Measurements from ENCODE around the gene SEPSECS. TPM values are rescaled to one million over a fixed set of nuclear protein-coding genes. Genes with fewer than 3 reads are reported as not detected.

The SEPSECS gene
- total RNA-seq, 3 donors from 2014 or later (not counting 1 experiment from before 2014, with no cell fraction given) = 18.5 to 26.6 (median 20.7) TPM

DNA sequence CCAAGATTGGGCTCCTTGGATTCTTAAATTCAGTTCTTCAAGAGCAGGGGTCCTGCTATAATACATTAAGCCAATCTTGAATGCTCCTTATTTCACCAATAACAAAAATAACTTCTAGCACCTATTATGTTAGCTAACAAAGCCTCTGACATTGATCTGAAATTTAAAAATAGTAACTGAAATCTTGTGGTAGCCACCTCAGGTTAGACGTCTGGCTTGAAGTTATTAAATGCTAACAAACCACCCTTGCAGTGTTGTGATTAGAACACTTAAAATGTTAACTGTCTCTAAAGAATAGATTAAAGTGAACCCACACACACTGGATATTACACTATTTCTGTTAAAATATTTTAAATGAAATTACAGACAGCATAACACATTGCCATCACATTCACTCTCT, 79.7 kb downstream of the SEPSECS start:
- Mint-ChIP-seq H3K4me1 (no peaks in the 10 kb centered on the region), H3K4me3 (no peak overlapping the region), H3K9me3 (no peaks in the 10 kb centered on the region), H3K27ac (no peak overlapping the region), H3K27me3 (ENCODE audit: low read depth in 2 of 2) (peaks cover 13 to 27% of the 10 kb centered on the region in 2 donors), H3K36me3 (no peaks in the 10 kb centered on the region)
- Histone ChIP-seq H3K4me1 (ENCODE audit: control insufficient read depth, insufficient read depth, low read length) (no peaks in the 10 kb centered on the region), H3K27me3 (ENCODE audit: control insufficient read depth, insufficient read depth, low read length) (no peaks in the 10 kb centered on the region), H3K9me3 (ENCODE audit: control insufficient read depth, insufficient read depth, low read length) (no peaks in the 10 kb centered on the region), H3K4me3 (ENCODE audit: low read length) (no peak overlapping the region), H3K36me3 (ENCODE audit: control insufficient read depth, insufficient read depth, low read length) (no peaks in the 10 kb centered on the region), H3K27ac (ENCODE audit: low read length) (no peak overlapping the region)
- no peak for ATAC-seq
- TF ChIP-seq, protein P1, sequence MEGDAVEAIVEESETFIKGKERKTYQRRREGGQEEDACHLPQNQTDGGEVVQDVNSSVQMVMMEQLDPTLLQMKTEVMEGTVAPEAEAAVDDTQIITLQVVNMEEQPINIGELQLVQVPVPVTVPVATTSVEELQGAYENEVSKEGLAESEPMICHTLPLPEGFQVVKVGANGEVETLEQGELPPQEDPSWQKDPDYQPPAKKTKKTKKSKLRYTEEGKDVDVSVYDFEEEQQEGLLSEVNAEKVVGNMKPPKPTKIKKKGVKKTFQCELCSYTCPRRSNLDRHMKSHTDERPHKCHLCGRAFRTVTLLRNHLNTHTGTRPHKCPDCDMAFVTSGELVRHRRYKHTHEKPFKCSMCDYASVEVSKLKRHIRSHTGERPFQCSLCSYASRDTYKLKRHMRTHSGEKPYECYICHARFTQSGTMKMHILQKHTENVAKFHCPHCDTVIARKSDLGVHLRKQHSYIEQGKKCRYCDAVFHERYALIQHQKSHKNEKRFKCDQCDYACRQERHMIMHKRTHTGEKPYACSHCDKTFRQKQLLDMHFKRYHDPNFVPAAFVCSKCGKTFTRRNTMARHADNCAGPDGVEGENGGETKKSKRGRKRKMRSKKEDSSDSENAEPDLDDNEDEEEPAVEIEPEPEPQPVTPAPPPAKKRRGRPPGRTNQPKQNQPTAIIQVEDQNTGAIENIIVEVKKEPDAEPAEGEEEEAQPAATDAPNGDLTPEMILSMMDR (IDR thresholded peaks at IDR 0.05) = no peak
- intact Hi-C loops (cut with micrococcal nuclease) = no loop called here
- WGBS (ENCODE audit: insufficient coverage) = no CpG with 5 or more reads among the region's 1 CpG
- DNase-seq = no peak

DNA sequence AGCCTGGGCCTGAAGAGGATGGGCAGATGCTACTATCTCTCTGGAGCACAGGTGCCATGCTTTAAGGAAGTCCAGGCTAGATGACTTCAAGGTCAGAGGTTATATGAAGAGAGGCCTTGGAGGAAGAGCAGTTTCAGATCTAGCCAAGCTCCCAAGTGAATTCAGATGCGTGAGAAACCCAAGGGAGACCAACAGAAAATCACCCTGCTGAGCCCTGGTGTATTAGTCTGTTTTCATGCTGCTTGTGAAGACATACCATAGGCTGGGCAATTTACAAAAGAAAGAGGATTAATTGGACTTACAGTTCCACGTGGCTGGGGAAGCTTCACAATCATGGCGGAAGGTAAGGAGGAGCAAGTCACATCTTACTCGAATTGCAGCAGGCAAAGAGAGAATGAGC, 81.7 kb downstream of the SEPSECS start:
- no peaks in the 10 kb centered on the region for H3K27me3 ChIP-seq (ENCODE audit: control insufficient read depth, insufficient read depth, low read length)
- no peaks in the 10 kb centered on the region for H3K36me3 Mint-ChIP-seq
- H3K9me3 Mint-ChIP-seq = no peaks in the 10 kb centered on the region
- intact Hi-C loops (cut with micrococcal nuclease) = no loop called here
- H3K4me3 Mint-ChIP-seq = no peak overlapping the region
- no peak overlapping the region for H3K27ac ChIP-seq (ENCODE audit: low read length)
- no peak overlapping the region for H3K4me3 ChIP-seq (ENCODE audit: low read length)
- no peaks in the 10 kb centered on the region for H3K36me3 ChIP-seq (ENCODE audit: control insufficient read depth, insufficient read depth, low read length)
- no peaks in the 10 kb centered on the region for H3K4me1 Mint-ChIP-seq
- no peaks in the 10 kb centered on the region for H3K4me1 ChIP-seq (ENCODE audit: control insufficient read depth, insufficient read depth, low read length)
- WGBS (ENCODE audit: insufficient coverage) = 75% methylated on average over 4 of the region's 4 CpGs
- no peak overlapping the region for H3K27ac Mint-ChIP-seq
- no peak for DNase-seq
- TF ChIP-seq, protein P1 (IDR thresholded peaks at IDR 0.05) = no peak
- peaks cover 10 to 23% of the 10 kb centered on the region in 2 donors for H3K27me3 Mint-ChIP-seq (ENCODE audit: low read depth in 2 of 2)
- H3K9me3 ChIP-seq (ENCODE audit: control insufficient read depth, insufficient read depth, low read length) = no peaks in the 10 kb centered on the region
- no peak for ATAC-seq

DNA sequence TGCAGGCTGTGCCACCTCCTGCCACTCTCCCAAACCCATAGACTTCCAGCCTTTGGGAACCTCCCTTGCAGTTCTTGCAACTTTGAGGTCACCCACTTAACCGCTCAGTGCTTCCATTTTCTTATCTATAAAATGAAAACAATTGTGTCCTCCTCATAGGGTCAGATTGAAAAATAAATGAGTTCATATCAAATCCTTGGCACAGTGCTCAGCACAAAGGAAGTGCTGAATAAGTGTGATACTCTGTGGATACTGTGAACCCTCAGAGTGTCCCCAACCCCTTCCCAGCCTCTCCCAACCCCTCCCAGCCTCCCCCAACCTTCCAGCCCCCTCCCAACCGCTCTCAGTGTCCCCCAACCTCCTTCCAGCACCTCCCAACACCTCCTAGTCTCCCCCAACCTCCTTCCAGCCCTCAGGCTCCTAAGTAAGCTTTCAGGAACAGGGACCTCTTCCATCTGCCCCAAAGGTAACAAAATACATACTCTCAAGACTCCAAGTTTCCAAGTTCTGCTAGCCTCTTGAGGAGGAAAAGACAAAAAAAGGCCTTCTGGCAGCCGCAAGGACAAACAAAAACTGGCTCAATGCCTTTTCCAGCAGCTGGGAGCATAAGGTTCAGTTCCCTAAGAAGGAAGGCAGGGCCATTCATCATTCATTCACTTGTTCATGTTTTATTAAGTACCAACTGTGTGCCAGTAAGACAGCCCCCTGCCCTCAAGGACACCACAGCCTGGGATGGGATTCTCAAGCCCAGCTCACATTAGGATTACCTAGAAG, 83.4 kb downstream of the SEPSECS start:
- H3K9me3 ChIP-seq (ENCODE audit: control insufficient read depth, insufficient read depth, low read length) = no peaks in the 10 kb centered on the region
- no peaks in the 10 kb centered on the region for H3K27me3 ChIP-seq (ENCODE audit: control insufficient read depth, insufficient read depth, low read length)
- H3K4me3 Mint-ChIP-seq = no peak overlapping the region
- TF ChIP-seq, protein P1 (IDR thresholded peaks at IDR 0.05) = no peak
- intact Hi-C loops (cut with micrococcal nuclease) = no loop called here
- no peaks in the 10 kb centered on the region for H3K4me1 Mint-ChIP-seq
- H3K4me1 ChIP-seq (ENCODE audit: control insufficient read depth, insufficient read depth, low read length) = no peaks in the 10 kb centered on the region
- H3K36me3 ChIP-seq (ENCODE audit: control insufficient read depth, insufficient read depth, low read length) = no peaks in the 10 kb centered on the region
- WGBS (ENCODE audit: insufficient coverage) = 75% methylated on average over 3 of the region's 3 CpGs
- no peaks in the 10 kb centered on the region for H3K9me3 Mint-ChIP-seq
- no peak overlapping the region for H3K27ac Mint-ChIP-seq
- ATAC-seq (no peak), DNase-seq (no peak)
- no peak overlapping the region for H3K4me3 ChIP-seq (ENCODE audit: low read length)
- H3K36me3 Mint-ChIP-seq = no peaks in the 10 kb centered on the region
- no peak overlapping the region for H3K27ac ChIP-seq (ENCODE audit: low read length)
- H3K27me3 Mint-ChIP-seq (ENCODE audit: low read depth in 2 of 2) = peaks cover 10 to 24% of the 10 kb centered on the region in 2 donors

DNA sequence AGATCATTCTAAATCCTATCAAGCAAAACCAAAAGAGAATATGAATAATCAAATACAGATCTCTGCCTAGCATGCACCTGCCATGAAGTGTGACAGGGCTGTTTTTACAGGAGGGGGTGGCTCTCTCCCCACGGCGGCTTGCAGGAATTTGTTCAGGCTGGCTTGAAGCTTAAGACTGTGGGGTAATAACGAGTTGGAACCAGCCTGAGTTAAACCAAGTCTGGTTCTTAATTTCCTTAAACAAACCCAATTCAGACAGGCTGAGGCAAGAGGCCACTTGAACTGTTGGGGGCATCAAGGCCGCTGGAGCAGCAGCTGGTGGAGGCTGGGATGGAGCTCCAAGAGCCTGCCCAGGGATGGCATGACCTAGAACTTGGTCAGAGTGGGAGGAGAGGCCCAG, 84.4 kb downstream of the SEPSECS start:
- 85% methylated on average over 4 of the region's 4 CpGs for WGBS (ENCODE audit: insufficient coverage)
- Histone ChIP-seq H3K36me3 (ENCODE audit: control insufficient read depth, insufficient read depth, low read length) (no peaks in the 10 kb centered on the region), H3K9me3 (ENCODE audit: control insufficient read depth, insufficient read depth, low read length) (no peaks in the 10 kb centered on the region), H3K27ac (ENCODE audit: low read length) (no peak overlapping the region), H3K4me3 (ENCODE audit: low read length) (no peak overlapping the region), H3K4me1 (ENCODE audit: control insufficient read depth, insufficient read depth, low read length) (no peaks in the 10 kb centered on the region), H3K27me3 (ENCODE audit: control insufficient read depth, insufficient read depth, low read length) (no peaks in the 10 kb centered on the region)
- Mint-ChIP-seq H3K27ac (no peak overlapping the region), H3K9me3 (no peaks in the 10 kb centered on the region), H3K4me3 (no peak overlapping the region), H3K27me3 (ENCODE audit: low read depth in 2 of 2) (peaks cover 10 to 20% of the 10 kb centered on the region in 2 donors), H3K4me1 (no peaks in the 10 kb centered on the region), H3K36me3 (no peaks in the 10 kb centered on the region)
- ATAC-seq (no peak), DNase-seq (no peak)
- TF ChIP-seq, protein P1 (IDR thresholded peaks at IDR 0.05) = no peak
- intact Hi-C loops (cut with micrococcal nuclease) = no loop called here
